Tibial nerve (tissue), 4 donors: ENCODE measurements around the gene ALG14. TPM values are rescaled to one million over a fixed set of nuclear protein-coding genes. Genes with fewer than 3 reads are reported as not detected.

Experiments used
- DNase-seq, 2 donors: peaks; one replicate each; pipeline ENCODE4 v3.0.0-alpha.2; 2019; ENCODE audit warnings: low spot score in 2 of 2
- H3K27ac ChIP-seq, 4 donors: fragments of 200-600 bp; sonication (generic) in 3 of 4; one replicate each; pipeline ENCODE4 v1.5.1; 2017 to 2019; ENCODE audit warnings: mild to moderate bottlenecking in 1 of 4
- H3K27me3 ChIP-seq, 2 donors: fragments of 200-600 bp; sonication (generic) in 1 of 2; one replicate each; pipeline versions ENCODE4 v1.5.1 to v1.6.0; 2017 to 2019
- H3K36me3 ChIP-seq, 3 donors: fragments of 200-600 bp; sonication (generic); one replicate each; pipeline ENCODE4 v1.5.1; 2018 to 2019
- H3K4me1 ChIP-seq, 4 donors: fragments of 200-600 bp; sonication (generic) in 3 of 4; one replicate each; pipeline ENCODE4 v1.5.1; 2017 to 2019
- H3K4me3 ChIP-seq, 4 donors: fragments of 200-600 bp; sonication (generic) in 3 of 4; one replicate each; pipeline ENCODE4 v1.5.1; 2017 to 2019; ENCODE audit warnings: mild to moderate bottlenecking in 1 of 4, moderate library complexity in 1 of 4
- H3K9me3 ChIP-seq, 4 donors: fragments of 200-600 bp; sonication (generic) in 3 of 4; one replicate each; pipeline ENCODE4 v1.5.1; 2017 to 2019
- CTCF ChIP-seq, 5 experiments: fragments of 200-600 bp in 3 of 5; fragments of 450-650 bp in 2 of 5; sonication (generic) in 3 of 5; IDR thresholded peaks; one replicate each; pipeline ENCODE4 v1.5.1; 2016 to 2019; ENCODE audit warnings: antibody characterized with exemption in 5 of 5, mild to moderate bottlenecking in 3 of 5, moderate library complexity in 2 of 5
- EP300 ChIP-seq, 2 donors: sonication (generic); formaldehyde crosslinking; IDR thresholded peaks; one replicate each; pipeline ENCODE4 v1.6.1; 2017; ENCODE audit warnings: antibody characterized with exemption in 2 of 2, mild to moderate bottlenecking in 1 of 2
- POLR2A ChIP-seq, 2 donors: fragments of 450-650 bp; IDR thresholded peaks; one replicate each; pipeline ENCODE4 v1.6.1; 2017; ENCODE audit warnings: antibody characterized with exemption in 2 of 2, mild to moderate bottlenecking in 2 of 2, moderate library complexity in 2 of 2
- WGBS, 2 donors: methylation state at CpG; one replicate each; pipeline ENCODE4 v1.1.5; 2018; 5-methylcytosine and 5-hydroxymethylcytosine counted together
- total RNA-seq, 4 donors: library from RNA; depleted of rRNA; stranded (reverse); fragments of >200 nt; gene quantifications; one replicate each; pipeline ENCODE4 v1.1.0, GENCODE V29; 2016

ALG14 gene
- total RNA-seq, 4 donors from 2014 or later, result 1.1 to 1.6 (median 1.5) TPM

GRCh38 chr1:95010158-95010557 is 62.6 kb downstream of the ALG14 start:
- Histone ChIP-seq H3K4me3 (no peak overlapping the region), H3K9me3 (no peaks in the 10 kb centered on the region), H3K4me1 (peaks cover 0 to 25% (median 8%) of the 10 kb centered on the region in 4 donors), H3K27me3 (no peaks in the 10 kb centered on the region), H3K36me3 (no peaks in the 10 kb centered on the region), H3K27ac (no peak overlapping the region)
- TF ChIP-seq EP300 (IDR thresholded peaks at IDR 0.05), result no peak
- no peak for TF ChIP-seq CTCF (IDR thresholded peaks at IDR 0.05)
- no peak for TF ChIP-seq POLR2A (IDR thresholded peaks at IDR 0.05)
- DNase-seq, result no peak

GRCh38 chr1:95007687-95008086 is 65.1 kb downstream of the ALG14 start:
- no peak overlapping the region for H3K27ac ChIP-seq
- TF ChIP-seq CTCF (IDR thresholded peaks at IDR 0.05) (no peak), EP300 (IDR thresholded peaks at IDR 0.05) (no peak), POLR2A (IDR thresholded peaks at IDR 0.05) (no peak)
- H3K36me3 ChIP-seq, result no peaks in the 10 kb centered on the region
- DNase-seq, result no peak
- H3K4me1 ChIP-seq, result peaks cover 0 to 11% (median 8%) of the 10 kb centered on the region in 4 donors
- H3K9me3 ChIP-seq, result no peaks in the 10 kb centered on the region
- H3K4me3 ChIP-seq, result no peak overlapping the region
- H3K27me3 ChIP-seq, result no peaks in the 10 kb centered on the region

DNA sequence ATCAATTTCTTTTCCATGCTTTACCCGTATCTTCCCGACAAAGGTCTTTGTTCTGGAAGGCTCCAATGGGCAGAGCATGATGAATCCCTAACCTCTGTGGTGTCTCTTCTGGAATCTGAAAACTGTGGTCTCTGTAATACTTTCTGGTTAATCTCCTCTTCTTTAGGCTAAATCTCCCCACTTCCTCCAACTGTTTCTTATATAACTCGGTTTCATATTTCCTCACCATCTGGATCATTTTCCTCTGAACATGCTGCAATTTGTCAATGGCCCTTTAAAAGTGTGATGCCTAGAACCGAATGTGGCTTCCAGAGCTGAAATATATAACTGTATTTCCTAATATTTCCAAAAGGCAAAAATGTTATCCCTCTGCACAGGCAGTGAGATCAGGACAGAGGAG is 66.1 kb downstream of the ALG14 start:
- no peaks in the 10 kb centered on the region for H3K36me3 ChIP-seq
- DNase-seq, result no peak
- WGBS, 2 donors, result 61 to 64% methylated on average over 4 of the region's 4 CpGs

GRCh38 chr1:95005584-95005983 is 67.2 kb downstream of the ALG14 start:
- H3K27ac ChIP-seq, result no peak overlapping the region
- TF ChIP-seq CTCF (IDR thresholded peaks at IDR 0.05) (no peak), POLR2A (IDR thresholded peaks at IDR 0.05) (no peak)
- H3K4me1 ChIP-seq, result peaks cover 0 to 26% (median 18%) of the 10 kb centered on the region in 4 donors
- H3K9me3 ChIP-seq, result no peaks in the 10 kb centered on the region
- no peak for DNase-seq
- no peaks in the 10 kb centered on the region for H3K36me3 ChIP-seq
- H3K4me3 ChIP-seq, result no peak overlapping the region
- 64 to 65% methylated on average over 2 of the region's 2 CpGs for WGBS, 2 donors
- H3K27me3 ChIP-seq, result no peaks in the 10 kb centered on the region

More for the DNA sequence above, 66.1 kb downstream of the ALG14 start:
- Histone ChIP-seq H3K4me3 (no peak overlapping the region), H3K27ac (no peak overlapping the region), H3K9me3 (no peaks in the 10 kb centered on the region), H3K4me1 (peaks cover 0 to 21% (median 16%) of the 10 kb centered on the region in 4 donors), H3K27me3 (no peaks in the 10 kb centered on the region)
- no peak for TF ChIP-seq EP300 (IDR thresholded peaks at IDR 0.05)
- TF ChIP-seq CTCF (IDR thresholded peaks at IDR 0.05), result no peak
- TF ChIP-seq POLR2A (IDR thresholded peaks at IDR 0.05), result no peak

- WGBS, 2 donors, result 95% methylated on average over 7 of the region's 7 CpGs
These were observed 68.7 kb downstream of the ALG14 start for GRCh38 chr1:95004013-95004412.

More at GRCh38 chr1:95004013-95004412, 68.7 kb downstream of the ALG14 start:
- H3K4me3 ChIP-seq, result no peak overlapping the region
- DNase-seq, result no peak
- peaks cover 0 to 37% (median 22%) of the 10 kb centered on the region in 4 donors for H3K4me1 ChIP-seq
- H3K36me3 ChIP-seq, result no peaks in the 10 kb centered on the region
- H3K9me3 ChIP-seq, result no peaks in the 10 kb centered on the region
- peak overlapping the region in 1 of 4 donors; percentile 86 for H3K27ac ChIP-seq
- no peaks in the 10 kb centered on the region for H3K27me3 ChIP-seq
- TF ChIP-seq EP300 (IDR thresholded peaks at IDR 0.05), result no peak
- no peak for TF ChIP-seq POLR2A (IDR thresholded peaks at IDR 0.05)
- no peak for TF ChIP-seq CTCF (IDR thresholded peaks at IDR 0.05)
